K562 (cell line): Measurements from ENCODE around the gene F12. TPM values are rescaled to one million over a fixed set of nuclear protein-coding genes. Genes with fewer than 3 reads are reported as not detected.

Source experiments
- ATAC-seq: fragments of 200-7000 bp; cut with Tn5 transposase; 3 replicates; pipeline ENCODE4 v1.9.1; 2020; ENCODE audit warnings: moderate library complexity
- BruUV-seq: library from RNA; stranded (reverse); fragments of 400-500 nt; replicated peaks from 2 replicates; lab custom pipeline; 2021; lab: Mats Ljungman, UMichigan
- CTCF ChIA-PET: fragments of 300-600 bp; formaldehyde crosslinking; extraction: SDS; loops from one replicate; lab custom pipeline; 2021; ENCODE audit warnings: low intra/inter-chr PET ratio; lab: Yijun Ruan, JAX
- POLR2A ChIA-PET: fragments of 300-600, 350-650 bp; sonication (Branson Sonifier 250); formaldehyde crosslinking; extraction: SDS; loops from one replicate; lab custom pipeline; 2021; ENCODE audit warnings: antibody characterized with exemption, inconsistent platforms; lab: Yijun Ruan, JAX
- DNase-seq, 4 experiments: peaks; one replicate each; pipeline versions ENCODE4 v3.0.0 to v3.0.0-alpha.2; 2011 to 2018; ENCODE audit warnings: low spot score in 3 of 4, mixed read lengths in 3 of 4; ENCODE audit errors: extremely low read depth in 1 of 4
- FAIRE-seq: peaks from 2 replicates; lab custom pipeline; 2011; peaks lifted over from hg19 to GRCh38; lab: Jason Lieb, UNC
- H2AFZ ChIP-seq: 2 replicates; pipeline ENCODE4 v1.6.0; 2011; ENCODE audit warnings: low read depth, low read length, control low read depth, inconsistent platforms
- H3K27ac ChIP-seq: fragments of 200-600 bp; 3 replicates; pipeline ENCODE4 v1.8.0; 2011; ENCODE audit warnings: low read depth, mild to moderate bottlenecking, control low read depth, inconsistent platforms, low read length, moderate library complexity, mixed read lengths; ENCODE audit errors: extremely low read depth
- H3K27me3 ChIP-seq, 2 experiments: fragments of 300-600 bp in 1 of 2; 2 replicates in 1 of 2; 3 replicates in 1 of 2; pipeline versions ENCODE4 v1.6.0 to v1.8.0; 2011; ENCODE audit warnings: inconsistent platforms in 2 of 2, low read length in 2 of 2, mild to moderate bottlenecking in 1 of 2, mixed read lengths in 1 of 2, moderate library complexity in 1 of 2; ENCODE audit not compliant: control insufficient read depth in 2 of 2, insufficient read depth in 2 of 2
- H3K36me3 ChIP-seq: fragments of 300-600 bp; 3 replicates; pipeline ENCODE4 v1.8.0; 2011; ENCODE audit warnings: mild to moderate bottlenecking, low read length, inconsistent platforms; ENCODE audit not compliant: control insufficient read depth, insufficient read depth
- H3K4me1 ChIP-seq, 2 experiments: fragments of 200-600 bp in 1 of 2; replicated peaks in 1 of 2; 2 replicates in 1 of 2; 3 replicates in 1 of 2; pipeline versions ENCODE4 v1.5.1 to v1.8.0; 2011; ENCODE audit warnings: inconsistent platforms in 2 of 2, low read length in 2 of 2, mild to moderate bottlenecking in 1 of 2, mixed read lengths in 1 of 2, moderate library complexity in 1 of 2; ENCODE audit not compliant: control insufficient read depth in 2 of 2, insufficient read depth in 2 of 2
- H3K4me2 ChIP-seq: 2 replicates; pipeline ENCODE4 v1.6.1; 2011; ENCODE audit warnings: low read length, control low read depth, inconsistent platforms, mixed read lengths; ENCODE audit not compliant: insufficient read depth
- H3K4me3 ChIP-seq: fragments of 200-600 bp; sonication (generic), shearing (Covaris generic); 2 replicates; pipeline ENCODE4 v1.5.1; 2016; ENCODE audit warnings: control low read depth, inconsistent platforms
- H3K79me2 ChIP-seq: fragments of 200-600 bp; 3 replicates; pipeline ENCODE4 v1.8.0; 2011; ENCODE audit warnings: low read length, inconsistent platforms; ENCODE audit not compliant: control insufficient read depth, insufficient read depth
- H3K9ac ChIP-seq, 2 experiments: 2 replicates each; pipeline versions ENCODE4 v1.6.0 to v1.6.1; 2011; ENCODE audit warnings: low read depth in 2 of 2, low read length in 2 of 2, control low read depth in 1 of 2, inconsistent platforms in 1 of 2, mild to moderate bottlenecking in 1 of 2, mixed read lengths in 1 of 2; ENCODE audit not compliant: insufficient read depth in 1 of 2
- H3K9me1 ChIP-seq: one replicate; pipeline ENCODE4 v1.6.0; 2011; ENCODE audit warnings: inconsistent platforms, mild to moderate bottlenecking, low read length, moderate library complexity; ENCODE audit not compliant: control insufficient read depth, insufficient read depth
- H3K9me3 ChIP-seq: replicated peaks from 2 replicates; pipeline ENCODE4 v1.5.1; 2011; ENCODE audit warnings: low read depth, low read length, inconsistent platforms; ENCODE audit not compliant: control insufficient read depth, insufficient read depth
- H4K20me1 ChIP-seq: replicated peaks from 2 replicates; pipeline ENCODE4 v1.6.1; 2011; ENCODE audit warnings: low read length, inconsistent platforms, mixed read lengths; ENCODE audit not compliant: control insufficient read depth, insufficient read depth
- BRF1 ChIP-seq: IDR thresholded peaks from 3 replicates; pipeline ENCODE4 v1.6.1; 2011; ENCODE audit warnings: borderline replicate concordance, mild to moderate bottlenecking; ENCODE audit not compliant: insufficient read length; ENCODE audit errors: extremely low read depth
- POLR2G ChIP-seq: fragments of 200-400 bp; formaldehyde crosslinking; IDR thresholded peaks from 2 replicates; pipeline ENCODE4 v1.6.1; 2017; ENCODE audit warnings: low read depth, mild to moderate bottlenecking, antibody characterized with exemption, low read length, moderate library complexity
- POU5F1 ChIP-seq: fragments of 150-350 bp; IDR thresholded peaks from 2 replicates; pipeline ENCODE4 v1.6.1; 2014; ENCODE audit warnings: borderline replicate concordance, low read length, low read depth, mild to moderate bottlenecking; ENCODE audit not compliant: partially characterized antibody
- RBFOX2 ChIP-seq: fragments of 200-400 bp; formaldehyde crosslinking; IDR thresholded peaks from 2 replicates; pipeline ENCODE4 v1.6.1; 2017; ENCODE audit warnings: low read depth, mild to moderate bottlenecking, low read length, moderate library complexity
- TAL1 ChIP-seq: fragments of 450-650 bp; IDR thresholded peaks from 2 replicates; pipeline ENCODE4 v1.6.1; 2016; ENCODE audit warnings: mild to moderate bottlenecking
- ZNF57 ChIP-seq: fragments of 450-650 bp; formaldehyde crosslinking; IDR thresholded peaks from 2 replicates; pipeline ENCODE4 v1.4.0; 2020; ENCODE audit warnings: mild to moderate bottlenecking, moderate library complexity
- ZZZ3 ChIP-seq: fragments of 450-650 bp; IDR thresholded peaks from 2 replicates; pipeline ENCODE4 v1.6.1; 2016; ENCODE audit warnings: antibody characterized with exemption, mild to moderate bottlenecking, moderate library complexity
- WGBS: fragments of 100-300 bp; shearing (Covaris generic); methylation state at CpG from one replicate; pipeline ENCODE4 v1.1.6; 2016; ENCODE audit warnings: low coverage, mixed read lengths; ENCODE audit not compliant: insufficient coverage; ENCODE audit errors: missing lambda C conversion rate; 5-methylcytosine and 5-hydroxymethylcytosine counted together
- in situ Hi-C: fragments of 300-500 bp; cut with MboI; formaldehyde crosslinking; loops from 4 replicates; pipeline ENCODE4 v1.15.0; 2018; ENCODE audit warnings: inconsistent platforms, mixed read lengths
- intact Hi-C: fragments of 100-400 bp; cut with micrococcal nuclease; formaldehyde crosslinking; loops from 2 replicates; pipeline ENCODE4 v1.14.2; 2022
- polyA plus RNA-seq, 8 experiments: library from polyadenylated mRNA; depleted of rRNA in 4 of 8; stranded (reverse) in 5 of 8; unstranded in 3 of 8; fragments of >200 nt; fragmentation: Nextera tagmentation in 2 of 8; fragmentation: Illumina TruSeq in 1 of 8; extraction: Ambion mirVana in 2 of 8; extraction: Trizol in 1 of 8; gene quantifications; 2 replicates each; pipeline versions ENCODE4 v1.2.1 to v1.2.3, GENCODE V29; 2011 to 2014; ENCODE audit warnings: inconsistent platforms in 1 of 8, missing spikeins in 1 of 8
- total RNA-seq, 7 experiments: library from RNA; depleted of rRNA in 6 of 7; stranded (reverse); fragments of >200 nt in 6 of 7; fragmentation: Illumina TruSeq in 2 of 7; extraction: Trizol in 2 of 7; gene quantifications; 2 replicates each; pipeline versions ENCODE4 v1.2.1 to v1.2.3, GENCODE V29; 2011 to 2021; ENCODE audit warnings: low replicate concordance in 1 of 7
- TF ChIP-seq, protein P1 (sequence below): fragments of 450-650 bp; formaldehyde crosslinking; IDR thresholded peaks from 2 replicates; pipeline ENCODE4 v1.4.0; 2022; ENCODE audit warnings: missing genetic modification characterization

F12 gene
- total and polyA plus RNA-seq, 9 of the 15 experiments (the other 6 are each of a cell fraction or from before 2014, with no cell fraction given) = 0.59 to 18.3 (median 3.6) TPM

DNA sequence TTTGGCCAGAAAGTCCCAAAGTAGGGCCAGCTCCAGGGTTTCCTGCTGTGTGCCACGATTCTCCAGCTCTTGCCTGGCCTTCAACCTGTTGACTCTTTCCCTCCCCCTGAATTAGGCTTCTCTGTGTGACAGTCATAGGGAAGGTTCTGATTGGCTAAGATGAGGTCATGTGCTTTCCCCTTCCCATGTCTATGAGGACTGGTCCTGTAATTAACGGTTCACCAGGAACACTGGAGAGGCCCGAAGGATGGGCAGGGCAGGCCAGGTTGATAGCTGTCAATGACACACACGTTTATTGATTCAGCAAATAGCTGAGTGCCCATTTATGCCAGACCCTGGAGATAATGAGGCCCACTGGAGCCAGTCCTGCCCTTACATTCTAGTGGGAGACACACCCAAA lies 28.3 kb upstream of the F12 start (continued):
- TF ChIP-seq TAL1 (no peak), POU5F1 (no peak)
- TF ChIP-seq, protein P1, sequence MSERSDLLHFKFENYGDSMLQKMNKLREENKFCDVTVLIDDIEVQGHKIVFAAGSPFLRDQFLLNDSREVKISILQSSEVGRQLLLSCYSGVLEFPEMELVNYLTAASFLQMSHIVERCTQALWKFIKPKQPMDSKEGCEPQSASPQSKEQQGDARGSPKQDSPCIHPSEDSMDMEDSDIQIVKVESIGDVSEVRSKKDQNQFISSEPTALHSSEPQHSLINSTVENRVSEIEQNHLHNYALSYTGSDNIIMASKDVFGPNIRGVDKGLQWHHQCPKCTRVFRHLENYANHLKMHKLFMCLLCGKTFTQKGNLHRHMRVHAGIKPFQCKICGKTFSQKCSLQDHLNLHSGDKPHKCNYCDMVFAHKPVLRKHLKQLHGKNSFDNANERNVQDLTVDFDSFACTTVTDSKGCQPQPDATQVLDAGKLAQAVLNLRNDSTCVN (CRISPR knock-in tag) = no peak

- in situ Hi-C loops (no loop called here), intact Hi-C loops (no loop called here)
- 97% methylated on average over 31 of the region's 37 CpGs for WGBS
- H3K9me3 ChIP-seq = no peaks in the 10 kb centered on the region
- H3K4me3 ChIP-seq = no peak overlapping the region
- no peak overlapping the region for H2AFZ ChIP-seq
- 0 out of 2 replicates have a peak, but pooled peaks cover 3% of the 10 kb centered on the region for H4K20me1 ChIP-seq
- ATAC-seq (no peak), FAIRE-seq (no peak), DNase-seq (no peak)
- H3K27me3 ChIP-seq = no peaks in the 10 kb centered on the region
- H3K9me1 ChIP-seq = no peaks in the 10 kb centered on the region
- peaks cover 96% of the 10 kb centered on the region; the same call in 2 of the 3 replicates for H3K36me3 ChIP-seq
- H3K9ac ChIP-seq = no peak overlapping the region
- no peak overlapping the region for H3K27ac ChIP-seq
- peaks cover 0 to 32% of the 10 kb centered on the region in 2 experiments; a peak in 2 of 5 replicates for H3K4me1 ChIP-seq
- CTCF ChIA-PET = no interaction called here
- no peak overlapping the region for H3K4me2 ChIP-seq
- POLR2A ChIA-PET = interaction anchor here (0.7 to 2.2 kb wide), 7 partner anchors 8 to 309 kb away, joined by 3 to 16 read pairs (median 5); partner anchors contain the start of genes GRK6 and PRR7
- TF ChIP-seq RBFOX2 (peak; percentile 68), ZNF57 (CRISPR knock-in tag) (no peak), ZZZ3 (no peak), POLR2G (peak; percentile 68), BRF1 (no peak)
- BruUV-seq = no TSS peak
- peaks cover 6% of the 10 kb centered on the region; the same call in 1 of the 3 replicates for H3K79me2 ChIP-seq
Observed at GRCh38 chr5:177435847-177436536, 26.6 kb upstream of the F12 start.
